B cell (primary cell): ENCODE results near the gene POLR1D. TPM values are rescaled to one million over a fixed set of nuclear protein-coding genes. Genes with fewer than 3 reads are reported as not detected.
"Not testable (repeated sequence)": the region's sequence is repeated elsewhere in the genome, so short reads cannot be mapped to it uniquely, and the experiment has no call there.

Experiments
- ATAC-seq: fragments of 200-7000 bp; cut with Tn5 transposase; one replicate; pipeline ENCODE4 v1.10.0; 2021; ENCODE audit warnings: low read depth, mild to moderate bottlenecking, moderate number of reproducible peaks, moderate library complexity
- CTCF ChIA-PET: fragments of 350-600 bp; sonication (Branson Sonifier 250); formaldehyde crosslinking; loops from one replicate; lab custom pipeline; 2021; ENCODE audit warnings: antibody characterized with exemption, inconsistent platforms; lab: Charles Lee
- POLR2A ChIA-PET: fragments of 350-600 bp; sonication (Branson Sonifier 250); formaldehyde crosslinking; loops from one replicate; lab custom pipeline; 2021; ENCODE audit warnings: antibody characterized with exemption; lab: Charles Lee
- DNase-seq: peaks from one replicate; pipeline ENCODE4 v3.0.0; 2013
- H2AFZ ChIP-seq: 2 replicates; pipeline ENCODE4 v1.6.1; 2012; ENCODE audit warnings: mild to moderate bottlenecking, low read depth, low read length; ENCODE audit not compliant: insufficient read depth, poor library complexity, severe bottlenecking
- H3K27ac ChIP-seq, 2 donors: 1 replicate in 1 of 2; 2 replicates in 1 of 2; pipeline ENCODE4 v1.5.1; 2012 to 2013; ENCODE audit warnings: low read length in 2 of 2, mild to moderate bottlenecking in 2 of 2, moderate library complexity in 1 of 2
- H3K27me3 ChIP-seq, 4 experiments: fragments of 200-600 bp in 1 of 4; sonication (generic) in 1 of 4; replicated peaks in 1 of 4; 1 replicate in 2 of 4; 2 replicates in 2 of 4; pipeline versions ENCODE4 v1.6.1 to v1.7.0; 2013 to 2016; ENCODE audit warnings: low read length in 3 of 4, mild to moderate bottlenecking in 2 of 4, mixed read lengths in 1 of 4, moderate library complexity in 1 of 4; ENCODE audit not compliant: insufficient read depth in 4 of 4, control insufficient read depth in 3 of 4; ENCODE audit errors: control extremely low read depth in 1 of 4
- H3K36me3 ChIP-seq, 2 experiments: replicated peaks in 1 of 2; 1 replicate in 1 of 2; 2 replicates in 1 of 2; pipeline versions ENCODE4 v1.6.1 to v1.7.1; 2013; ENCODE audit warnings: low read length in 1 of 2; ENCODE audit not compliant: insufficient read depth in 2 of 2, control insufficient read depth in 1 of 2; ENCODE audit errors: control extremely low read depth in 1 of 2, extremely low read depth in 1 of 2
- H3K4me1 ChIP-seq, 2 donors: fragments of 200-600 bp in 1 of 2; sonication (generic) in 1 of 2; 1 replicate in 1 of 2; 2 replicates in 1 of 2; pipeline versions ENCODE4 v1.5.1 to v1.6.1; 2013 to 2017; ENCODE audit warnings: low read length in 2 of 2; ENCODE audit not compliant: control insufficient read depth in 2 of 2, insufficient read depth in 2 of 2
- H3K4me2 ChIP-seq: replicated peaks from 2 replicates; pipeline ENCODE3; 2012; ENCODE audit warnings: mild to moderate bottlenecking, low read depth, low read length; ENCODE audit not compliant: poor library complexity, severe bottlenecking
- H3K4me3 ChIP-seq, 5 experiments: fragments of 200-600 bp in 1 of 5; sonication (generic) in 1 of 5; 1 replicate in 3 of 5; 2 replicates in 2 of 5; pipeline versions ENCODE4 v1.5.1 to v1.7.0; 2011 to 2016; ENCODE audit warnings: low read length in 4 of 5, mild to moderate bottlenecking in 4 of 5, low read depth in 2 of 5, control low read depth in 1 of 5, moderate library complexity in 1 of 5; ENCODE audit not compliant: insufficient read depth in 1 of 5; ENCODE audit errors: control extremely low read depth in 1 of 5, extremely low read depth in 1 of 5
- H3K79me2 ChIP-seq: fragments of 200-600 bp; sonication (generic); one replicate; pipeline ENCODE4 v1.6.0; 2016; ENCODE audit warnings: low read length; ENCODE audit not compliant: control insufficient read depth, insufficient read depth
- H3K9ac ChIP-seq: fragments of 200-600 bp; sonication (generic); 2 replicates; pipeline ENCODE4 v1.6.1; 2017; ENCODE audit warnings: mild to moderate bottlenecking, low read length, moderate library complexity
- H3K9me3 ChIP-seq, 3 donors: one replicate each; pipeline versions ENCODE4 v1.6.1 to v1.7.1; 2013; ENCODE audit warnings: low read length in 2 of 3; ENCODE audit not compliant: control insufficient read depth in 2 of 3, insufficient read depth in 1 of 3; ENCODE audit errors: control extremely low read depth in 1 of 3
- H4K20me1 ChIP-seq: 2 replicates; pipeline ENCODE4 v1.6.0; 2012; ENCODE audit warnings: mild to moderate bottlenecking, low read length; ENCODE audit not compliant: insufficient read depth, control insufficient read depth, poor library complexity, severe bottlenecking
- H3K27ac Mint-ChIP-seq: one replicate; pipeline ENCODE4 v1.8.0; 2021; ENCODE audit warnings: mixed read lengths
- H3K27me3 Mint-ChIP-seq: one replicate; pipeline ENCODE4 v1.8.0; 2021; ENCODE audit warnings: mixed read lengths
- H3K4me1 Mint-ChIP-seq: one replicate; pipeline ENCODE4 v1.8.0; 2021; ENCODE audit warnings: mixed read lengths
- H3K4me3 Mint-ChIP-seq: one replicate; pipeline ENCODE4 v1.8.0; 2021; ENCODE audit warnings: mixed read lengths
- H3K9me3 Mint-ChIP-seq: one replicate; pipeline ENCODE4 v1.8.0; 2022; ENCODE audit warnings: mixed read lengths; ENCODE audit not compliant: insufficient read depth
- EZH2 ChIP-seq: IDR thresholded peaks from 2 replicates; pipeline ENCODE4 v1.6.1; 2012; ENCODE audit warnings: borderline replicate concordance, low read depth, mild to moderate bottlenecking, moderate library complexity, low read length; ENCODE audit not compliant: insufficient read depth, poor library complexity, severe bottlenecking
- WGBS: methylation state at CpG from one replicate; pipeline ENCODE4 v1.1.5; 2013; ENCODE audit warnings: missing lambda C conversion rate; ENCODE audit not compliant: insufficient coverage; 5-methylcytosine and 5-hydroxymethylcytosine counted together
- intact Hi-C: fragments of 100-400 bp; cut with micrococcal nuclease; formaldehyde crosslinking; loops from one replicate; pipeline ENCODE4 v1.10.0; 2022
- polyA plus RNA-seq: library from polyadenylated mRNA; depleted of rRNA; stranded (reverse); fragments of >200 nt; gene quantifications from 2 replicates; pipeline ENCODE4 v1.2.3, GENCODE V29; 2012
- total RNA-seq, 2 donors: library from RNA; stranded (reverse); fragments of 120-200 nt in 1 of 2; gene quantifications; 1 replicate in 1 of 2; 2 replicates in 1 of 2; pipeline versions ENCODE4 v1.2.3 to v1.2.4, GENCODE V29; 2013 to 2022
- TF ChIP-seq, protein P1 (sequence below): fragments of 200-600 bp; IDR thresholded peaks from one replicate; pipeline ENCODE4 v1.8.0; 2022; ENCODE audit warnings: antibody characterized with exemption, mild to moderate bottlenecking

Gene POLR1D
- total and polyA plus RNA-seq, 2 donors (not counting 1 experiment from before 2014, with no cell fraction given) = 130 to 144 TPM

DNA sequence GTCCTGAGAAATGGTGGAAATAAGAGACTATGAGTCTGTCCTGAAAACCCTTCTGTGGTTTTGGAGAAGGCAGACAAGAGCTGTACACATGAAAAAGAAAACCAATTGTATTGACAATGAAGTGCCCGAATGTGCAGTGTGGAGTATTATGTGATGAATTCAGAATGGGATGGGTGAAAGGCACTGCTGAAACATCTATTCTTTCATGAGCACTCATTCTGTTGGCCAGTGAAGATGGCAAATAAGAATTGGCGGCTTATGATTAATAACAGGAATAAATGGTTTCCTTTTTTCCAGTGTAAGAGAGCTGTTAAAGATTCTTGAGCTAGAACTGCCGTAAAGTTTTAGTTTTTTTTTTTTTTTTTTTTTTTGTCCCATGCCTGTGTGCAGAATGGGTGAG, 5.7 kb downstream of the POLR1D start:
- Mint-ChIP-seq H3K27me3 (no peaks in the 10 kb centered on the region), H3K4me1 (peaks cover 52% of the 10 kb centered on the region), H3K9me3 (no peaks in the 10 kb centered on the region), H3K27ac (no peak overlapping the region), H3K4me3 (no peak overlapping the region)
- Histone ChIP-seq H3K79me2 (peaks cover 96% of the 10 kb centered on the region), H3K4me1 (peaks cover 10% of the 10 kb centered on the region in 2 donors), H3K27ac (no peak overlapping the region), H3K4me3 (no peak overlapping the region), H4K20me1 (peaks cover 83% of the 10 kb centered on the region), H2AFZ (no peak overlapping the region), H3K9ac (no peak overlapping the region), H3K4me2 (no peak overlapping the region), H3K36me3 (peaks cover 17 to 36% of the 10 kb centered on the region in 2 experiments), H3K27me3 (no peaks in the 10 kb centered on the region), H3K9me3 (no peaks in the 10 kb centered on the region)
- TF ChIP-seq, protein P1, sequence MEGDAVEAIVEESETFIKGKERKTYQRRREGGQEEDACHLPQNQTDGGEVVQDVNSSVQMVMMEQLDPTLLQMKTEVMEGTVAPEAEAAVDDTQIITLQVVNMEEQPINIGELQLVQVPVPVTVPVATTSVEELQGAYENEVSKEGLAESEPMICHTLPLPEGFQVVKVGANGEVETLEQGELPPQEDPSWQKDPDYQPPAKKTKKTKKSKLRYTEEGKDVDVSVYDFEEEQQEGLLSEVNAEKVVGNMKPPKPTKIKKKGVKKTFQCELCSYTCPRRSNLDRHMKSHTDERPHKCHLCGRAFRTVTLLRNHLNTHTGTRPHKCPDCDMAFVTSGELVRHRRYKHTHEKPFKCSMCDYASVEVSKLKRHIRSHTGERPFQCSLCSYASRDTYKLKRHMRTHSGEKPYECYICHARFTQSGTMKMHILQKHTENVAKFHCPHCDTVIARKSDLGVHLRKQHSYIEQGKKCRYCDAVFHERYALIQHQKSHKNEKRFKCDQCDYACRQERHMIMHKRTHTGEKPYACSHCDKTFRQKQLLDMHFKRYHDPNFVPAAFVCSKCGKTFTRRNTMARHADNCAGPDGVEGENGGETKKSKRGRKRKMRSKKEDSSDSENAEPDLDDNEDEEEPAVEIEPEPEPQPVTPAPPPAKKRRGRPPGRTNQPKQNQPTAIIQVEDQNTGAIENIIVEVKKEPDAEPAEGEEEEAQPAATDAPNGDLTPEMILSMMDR = no peak
- TF ChIP-seq EZH2 = no peak
- ChIA-PET POLR2A (no interaction called here), CTCF (no interaction called here)
- ATAC-seq = no peak
- intact Hi-C loops = loop anchor here (10.0 kb wide), 2 partner anchors 93 to 643 kb away; no protein-coding TSS in a partner anchor
- no CpG with 5 or more reads among the region's 3 CpGs for WGBS
- DNase-seq = no peak

DNA sequence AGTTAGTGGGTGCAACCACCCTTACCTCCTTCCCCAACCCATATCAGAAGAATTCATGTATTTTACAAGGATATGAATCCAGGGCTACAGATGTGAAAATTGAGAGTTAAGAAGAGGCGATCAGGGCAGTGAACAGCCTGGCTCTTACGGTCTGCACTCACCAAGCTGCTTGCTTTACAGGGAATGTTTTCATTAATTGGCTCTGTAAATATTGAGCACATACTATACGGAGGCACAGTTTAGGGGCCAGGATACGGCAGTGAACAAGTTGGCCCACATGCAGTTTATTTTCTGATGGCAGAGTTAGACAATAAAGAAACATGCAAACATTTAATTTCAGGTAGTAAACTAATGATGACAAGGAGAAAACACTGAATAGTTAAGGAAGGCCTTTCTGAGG, 6.4 kb downstream of the POLR1D start:
- Histone ChIP-seq H3K27me3 (no peaks in the 10 kb centered on the region), H3K79me2 (peaks cover 96% of the 10 kb centered on the region), H3K27ac (no peak overlapping the region), H3K9ac (no peak overlapping the region), H3K4me1 (peaks cover 3% of the 10 kb centered on the region in 2 donors), H3K4me3 (no peak overlapping the region), H3K4me2 (no peak overlapping the region), H3K9me3 (no peaks in the 10 kb centered on the region), H2AFZ (no peak overlapping the region), H3K36me3 (peaks cover 17 to 38% of the 10 kb centered on the region in 2 experiments), H4K20me1 (peaks cover 76% of the 10 kb centered on the region)
- DNase-seq = no peak
- ChIA-PET POLR2A (interaction anchor here (0.7 kb wide), 1 partner anchor 383 kb away, joined by 3 read pairs; no protein-coding TSS in a partner anchor), CTCF (no interaction called here)
- no peak for ATAC-seq
- no peaks in the 10 kb centered on the region for H3K9me3 Mint-ChIP-seq
- intact Hi-C loops = loop anchor here (10.0 kb wide), 2 partner anchors 93 to 643 kb away; no protein-coding TSS in a partner anchor
- no peak overlapping the region for H3K27ac Mint-ChIP-seq
- H3K27me3 Mint-ChIP-seq = no peaks in the 10 kb centered on the region
- H3K4me3 Mint-ChIP-seq = no peak overlapping the region
- H3K4me1 Mint-ChIP-seq = peaks cover 46% of the 10 kb centered on the region
- no peak for TF ChIP-seq EZH2
- TF ChIP-seq, protein P1 = no peak
- WGBS = 100% methylated on average over 2 of the region's 4 CpGs

DNA sequence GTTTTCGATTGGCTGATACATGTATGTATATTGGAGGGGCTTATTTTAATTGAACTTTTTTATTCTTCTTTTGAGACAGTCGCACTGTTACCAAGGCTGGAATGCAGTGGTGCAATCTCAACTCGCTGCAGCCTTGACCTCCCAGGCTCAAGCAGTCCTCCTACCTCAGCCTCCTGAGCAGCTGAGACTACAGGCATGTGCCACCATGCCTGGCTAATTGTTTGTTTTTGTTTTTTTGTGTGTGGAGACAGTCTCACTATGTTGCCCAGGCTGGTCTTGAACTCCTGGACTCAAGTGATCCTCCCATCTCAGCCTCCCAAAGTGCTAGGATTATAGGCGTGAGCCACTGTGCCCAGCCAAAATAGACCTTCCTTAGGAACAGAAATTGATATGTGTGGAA, 7.1 kb downstream of the POLR1D start:
- DNase-seq, H2AFZ ChIP-seq, H3K9me3 ChIP-seq, H3K27ac ChIP-seq, H3K4me1 ChIP-seq, H3K9me3 Mint-ChIP-seq, H3K27ac Mint-ChIP-seq, H3K27me3 Mint-ChIP-seq, ATAC-seq, H3K4me3 Mint-ChIP-seq, H3K4me2 ChIP-seq, H3K9ac ChIP-seq, H3K4me3 ChIP-seq, H3K27me3 ChIP-seq, POLR2A ChIA-PET: not testable (repeated sequence)
- intact Hi-C loops = loop anchor here (10.0 kb wide), 2 partner anchors 94 to 644 kb away; no protein-coding TSS in a partner anchor
- H3K36me3 ChIP-seq = peaks cover 17 to 33% of the 10 kb centered on the region in 2 experiments
- H4K20me1 ChIP-seq = peaks cover 69% of the 10 kb centered on the region
- CTCF ChIA-PET = interaction anchor here (1.4 kb wide), 1 partner anchor 202 kb away, joined by 3 read pairs; no protein-coding TSS in a partner anchor
- H3K4me1 Mint-ChIP-seq = peaks cover 42% of the 10 kb centered on the region
- H3K79me2 ChIP-seq = peaks cover 89% of the 10 kb centered on the region
- WGBS = 100% methylated on average over 2 of the region's 4 CpGs
